ENCODE measurements around the gene TRABD. TPM values are rescaled to one million over a fixed set of nuclear protein-coding genes. Genes with fewer than 3 reads are reported as not detected.
"Not testable (repeated sequence)": the region's sequence is repeated elsewhere in the genome, so short reads cannot be mapped to it uniquely, and the experiment has no call there.

TRABD gene
- total RNA-seq, 2 donors from 2014 or later, result 108 to 125 TPM

GRCh38 chr22:50161508-50162390 lies 24.0 kb upstream of the TRABD start:
- no peak for DNase-seq
- H3K36me3 Mint-ChIP-seq (ENCODE audit: insufficient read depth in 2 of 2), result peaks cover 0 to 2% of the 10 kb centered on the region in 2 donors
- no peak overlapping the region for H3K4me3 Mint-ChIP-seq
- no peaks in the 10 kb centered on the region for H3K4me1 Mint-ChIP-seq (ENCODE audit: low read depth)
- no peak for ATAC-seq (replicated peaks in 1 of 2)
- peaks cover 5% of the 10 kb centered on the region for H3K27me3 Mint-ChIP-seq (ENCODE audit: low read depth)
- H3K9me3 Mint-ChIP-seq, result peaks cover 0 to 2% of the 10 kb centered on the region in 2 donors
- H3K27ac Mint-ChIP-seq, result no peak overlapping the region

- ATAC-seq (replicated peaks in 1 of 2) (no peak), DNase-seq (no peak)
- Mint-ChIP-seq H3K27ac (no peak overlapping the region), H3K4me1 (ENCODE audit: low read depth) (no peaks in the 10 kb centered on the region), H3K36me3 (ENCODE audit: insufficient read depth in 2 of 2) (peaks cover 0 to 2% of the 10 kb centered on the region in 2 donors), H3K4me3 (no peak overlapping the region), H3K27me3 (ENCODE audit: low read depth) (peaks cover 6% of the 10 kb centered on the region), H3K9me3 (peaks cover 0 to 2% of the 10 kb centered on the region in 2 donors)
Measured at GRCh38 chr22:50162391-50162956, 23.2 kb upstream of the TRABD start.

GRCh38 chr22:50165436-50166123 lies 20.1 kb upstream of the TRABD start:
- no peak for DNase-seq
- Mint-ChIP-seq H3K4me1 (ENCODE audit: low read depth) (peaks cover 6% of the 10 kb centered on the region), H3K9me3 (peaks cover 0 to 2% of the 10 kb centered on the region in 2 donors), H3K27me3 (ENCODE audit: low read depth) (peaks cover 25% of the 10 kb centered on the region), H3K27ac (no peak overlapping the region), H3K36me3 (ENCODE audit: insufficient read depth in 2 of 2) (peaks cover 0 to 2% of the 10 kb centered on the region in 2 donors), H3K4me3 (no peak overlapping the region)
- ATAC-seq (replicated peaks in 1 of 2), result no peak

- H3K27me3 Mint-ChIP-seq (ENCODE audit: low read depth), result peaks cover 42% of the 10 kb centered on the region
- no peak overlapping the region for H3K4me3 Mint-ChIP-seq
- ATAC-seq (replicated peaks in 1 of 2) (no peak), DNase-seq (no peak)
- no peak overlapping the region for H3K27ac Mint-ChIP-seq
- H3K4me1 Mint-ChIP-seq (ENCODE audit: low read depth), result peaks cover 6% of the 10 kb centered on the region
- peaks cover 0 to 4% of the 10 kb centered on the region in 2 donors for H3K36me3 Mint-ChIP-seq (ENCODE audit: insufficient read depth in 2 of 2)
- H3K9me3 Mint-ChIP-seq, result peaks cover 0 to 2% of the 10 kb centered on the region in 2 donors
Measured at GRCh38 chr22:50167689-50168489, 17.8 kb upstream of the TRABD start.

- H3K9me3 Mint-ChIP-seq; ATAC-seq (replicated peaks in 1 of 2); H3K27ac Mint-ChIP-seq; DNase-seq; H3K4me1 Mint-ChIP-seq (ENCODE audit: low read depth); H3K36me3 Mint-ChIP-seq (ENCODE audit: insufficient read depth in 2 of 2): not testable (repeated sequence)
- Mint-ChIP-seq H3K27me3 (ENCODE audit: low read depth) (peaks cover 44% of the 10 kb centered on the region), H3K4me3 (peak overlapping the region; percentile 67 to 83)
Measured at GRCh38 chr22:50168490-50169180, 17.1 kb upstream of the TRABD start.

GRCh38 chr22:50169181-50169759 lies 16.4 kb upstream of the TRABD start:
- Mint-ChIP-seq H3K4me1 (ENCODE audit: low read depth) (peaks cover 6% of the 10 kb centered on the region), H3K36me3 (ENCODE audit: insufficient read depth in 2 of 2) (peaks cover 0 to 4% of the 10 kb centered on the region in 2 donors), H3K27me3 (ENCODE audit: low read depth) (peaks cover 41% of the 10 kb centered on the region), H3K27ac (no peak overlapping the region), H3K9me3 (peaks cover 0 to 2% of the 10 kb centered on the region in 2 donors), H3K4me3 (peak overlapping the region; percentile 67 to 83)
- DNase-seq (no peak), ATAC-seq (replicated peaks in 1 of 2) (no peak)

- ATAC-seq (replicated peaks in 1 of 2) (peak; percentile 79 to 84), DNase-seq (peak; percentile 65 to 78)
- no peak overlapping the region for H3K27ac Mint-ChIP-seq
- H3K27me3 Mint-ChIP-seq (ENCODE audit: low read depth), result peaks cover 39% of the 10 kb centered on the region
- peak overlapping the region; percentile 52 to 59 for H3K4me3 Mint-ChIP-seq
- peaks cover 6% of the 10 kb centered on the region for H3K4me1 Mint-ChIP-seq (ENCODE audit: low read depth)
- peaks cover 0 to 2% of the 10 kb centered on the region in 2 donors for H3K9me3 Mint-ChIP-seq
- peaks cover 0 to 4% of the 10 kb centered on the region in 2 donors for H3K36me3 Mint-ChIP-seq (ENCODE audit: insufficient read depth in 2 of 2)
Measured at GRCh38 chr22:50169774-50170341, 15.9 kb upstream of the TRABD start.

GRCh38 chr22:50170453-50171318 lies 15.0 kb upstream of the TRABD start, which contains the start of gene PANX2:
Gene PANX2, plus strand, starts transcription at chr22:50170731. Its CDS starts 0 bp downstream, at chr22:50170731.
- peaks cover 6% of the 10 kb centered on the region for H3K4me1 Mint-ChIP-seq (ENCODE audit: low read depth)
- H3K27ac Mint-ChIP-seq, result peak within 1 kb of the TSS; percentile 69
- DNase-seq (no peak), ATAC-seq (replicated peaks in 1 of 2) (peak in 1 of 2 donors; percentile 26)
- peaks cover 39% of the 10 kb centered on the region for H3K27me3 Mint-ChIP-seq (ENCODE audit: low read depth)
- peaks cover 0 to 3% of the 10 kb centered on the region in 2 donors for H3K36me3 Mint-ChIP-seq (ENCODE audit: insufficient read depth in 2 of 2)
- peak within 1 kb of the TSS; percentile 80 to 81 for H3K4me3 Mint-ChIP-seq
- H3K9me3 Mint-ChIP-seq, result peaks cover 0 to 2% of the 10 kb centered on the region in 2 donors

- peaks cover 0 to under 1% of the 10 kb centered on the region in 2 donors for H3K9me3 Mint-ChIP-seq
- no peak for ATAC-seq (replicated peaks in 1 of 2)
Measured at GRCh38 chr22:50171319-50171964, 14.3 kb upstream of the TRABD start.

GRCh38 chr22:50171965-50172421 lies 13.7 kb upstream of the TRABD start:
- ATAC-seq (replicated peaks in 1 of 2), result no peak
- H3K4me1 Mint-ChIP-seq (ENCODE audit: low read depth), result peaks cover 6% of the 10 kb centered on the region
- peaks cover 39% of the 10 kb centered on the region for H3K27me3 Mint-ChIP-seq (ENCODE audit: low read depth)
- H3K27ac Mint-ChIP-seq, result no peak overlapping the region
- no peaks in the 10 kb centered on the region for H3K9me3 Mint-ChIP-seq
- peaks cover 0 to 3% of the 10 kb centered on the region in 2 donors for H3K36me3 Mint-ChIP-seq (ENCODE audit: insufficient read depth in 2 of 2)
- no peak for DNase-seq
- peak overlapping the region; percentile 13 to 27 for H3K4me3 Mint-ChIP-seq

More at GRCh38 chr22:50171319-50171964, 14.3 kb upstream of the TRABD start:
- H3K4me3 Mint-ChIP-seq, result peak overlapping the region; percentile 80 to 81
- peaks cover 0 to 3% of the 10 kb centered on the region in 2 donors for H3K36me3 Mint-ChIP-seq (ENCODE audit: insufficient read depth in 2 of 2)
- peaks cover 39% of the 10 kb centered on the region for H3K27me3 Mint-ChIP-seq (ENCODE audit: low read depth)
- no peak overlapping the region for H3K27ac Mint-ChIP-seq
- peaks cover 6% of the 10 kb centered on the region for H3K4me1 Mint-ChIP-seq (ENCODE audit: low read depth)
- DNase-seq, result no peak

Data from activated T-cell treated with anti-CD3 and anti-CD28 coated beads, Interleukin-2, amount 50 U/mL, for 72 hours (primary cell).